HepG2 (cell line): ENCODE measurements around the gene MNT. TPM values are rescaled to one million over a fixed set of nuclear protein-coding genes. Genes with fewer than 3 reads are reported as not detected.

Experiments
- BRD4 ChIP-seq: sonication (generic); formaldehyde crosslinking; IDR thresholded peaks from 2 replicates; pipeline ENCODE4 v1.4.0; 2020; ENCODE audit warnings: missing genetic modification reagents
- CSRNP1 ChIP-seq: sonication (generic); formaldehyde crosslinking; IDR thresholded peaks from 2 replicates; pipeline ENCODE4 v1.8.1; 2023; ENCODE audit warnings: mild to moderate bottlenecking, missing genetic modification reagents
- FOXA3 ChIP-seq: IDR thresholded peaks from 2 replicates; pipeline ENCODE4 v1.6.1; 2016; ENCODE audit warnings: missing genetic modification reagents, missing compliant biosample characterization
- GABPB1 ChIP-seq: IDR thresholded peaks from 2 replicates; pipeline ENCODE4 v1.6.1; 2016; ENCODE audit warnings: mild to moderate bottlenecking, missing genetic modification reagents, moderate library complexity, missing compliant biosample characterization
- HOXA5 ChIP-seq: sonication (generic); formaldehyde crosslinking; IDR thresholded peaks from 2 replicates; pipeline ENCODE4 v1.4.0; 2020; ENCODE audit warnings: missing genetic modification reagents
- MNT ChIP-seq: fragments of 450-650 bp; IDR thresholded peaks from 2 replicates; pipeline ENCODE4 v1.6.1; 2016
- NCOA2 ChIP-seq: sonication (generic); formaldehyde crosslinking; IDR thresholded peaks from 2 replicates; pipeline ENCODE4 v1.8.0; 2022; ENCODE audit warnings: inconsistent platforms
- POGK ChIP-seq: sonication (generic); formaldehyde crosslinking; conservative IDR thresholded peaks from 2 replicates; pipeline ENCODE4 v1.8.0; 2022; ENCODE audit warnings: mild to moderate bottlenecking, moderate library complexity, missing genetic modification reagents
- TAF1 ChIP-seq: sonication (generic); formaldehyde crosslinking; IDR thresholded peaks from 2 replicates; pipeline ENCODE4 v1.4.0; 2020; ENCODE audit warnings: missing genetic modification reagents
- TP53 ChIP-seq: sonication (generic); formaldehyde crosslinking; conservative IDR thresholded peaks from 2 replicates; pipeline ENCODE4 v1.4.0; 2020; ENCODE audit warnings: missing genetic modification reagents
- ZBTB20 ChIP-seq: sonication (generic); formaldehyde crosslinking; IDR thresholded peaks from 2 replicates; pipeline ENCODE4 v1.8.1; 2023; ENCODE audit warnings: missing genetic modification reagents, low read depth, mild to moderate bottlenecking, borderline replicate concordance
- ZKSCAN8 ChIP-seq: IDR thresholded peaks from 2 replicates; pipeline ENCODE4 v1.6.1; 2016; ENCODE audit warnings: borderline replicate concordance, missing genetic modification reagents, missing compliant biosample characterization
- ZNF207 ChIP-seq: fragments of 450-650 bp; IDR thresholded peaks from 2 replicates; pipeline ENCODE4 v1.6.1; 2016; ENCODE audit warnings: antibody characterized with exemption, borderline replicate concordance
- ZNF251 ChIP-seq: sonication (generic); formaldehyde crosslinking; IDR thresholded peaks from 2 replicates; pipeline ENCODE4 v1.9.0; 2021; ENCODE audit warnings: mild to moderate bottlenecking, missing genetic modification reagents
- ZNF451 ChIP-seq: sonication (generic); formaldehyde crosslinking; IDR thresholded peaks from 2 replicates; pipeline ENCODE4 v1.5.0; 2020; ENCODE audit warnings: mild to moderate bottlenecking, missing genetic modification reagents
- polyA plus RNA-seq, 8 experiments: library from polyadenylated mRNA; depleted of rRNA in 3 of 8; stranded (reverse) in 7 of 8; unstranded in 1 of 8; fragments of >200 nt; fragmentation: Illumina TruSeq in 4 of 8; extraction: Trizol in 4 of 8; gene quantifications; 2 replicates each; pipeline versions ENCODE4 v1.2.1 to v1.2.3, GENCODE V29; 2011 to 2016; ENCODE audit warnings: low read depth in 4 of 8, missing spikeins in 1 of 8, mixed read lengths in 1 of 8; ENCODE audit not compliant: insufficient read depth in 1 of 8
- total RNA-seq, 5 experiments: library from RNA; depleted of rRNA; stranded (reverse); fragments of >200 nt; fragmentation: Illumina TruSeq; extraction: Trizol; gene quantifications; 2 replicates each; pipeline ENCODE4 v1.2.3, GENCODE V29; 2016; ENCODE audit warnings: low read depth in 1 of 5
- TF ChIP-seq, protein P1 (sequence below): sonication (generic); formaldehyde crosslinking; IDR thresholded peaks from 2 replicates; pipeline ENCODE4 v1.4.0; 2020; ENCODE audit warnings: missing genetic modification reagents, borderline replicate concordance
- TF ChIP-seq, protein P2 (sequence below): sonication (generic); formaldehyde crosslinking; IDR thresholded peaks from 2 replicates; pipeline ENCODE4 v1.8.1; 2023; ENCODE audit warnings: mild to moderate bottlenecking, moderate library complexity, missing genetic modification reagents
- TF ChIP-seq, protein P3 (sequence below): sonication (generic); formaldehyde crosslinking; IDR thresholded peaks from 2 replicates; pipeline ENCODE4 v1.4.0; 2020; ENCODE audit warnings: missing genetic modification reagents
- TF ChIP-seq, protein P4 (sequence below): IDR thresholded peaks from 2 replicates; pipeline ENCODE4 v1.6.1; 2016; ENCODE audit warnings: mild to moderate bottlenecking

The MNT gene
- total and polyA plus RNA-seq, 2 of the 13 experiments (the other 11 are each of a cell fraction or from before 2014, with no cell fraction given) = 2.1 to 3.5 TPM

DNA sequence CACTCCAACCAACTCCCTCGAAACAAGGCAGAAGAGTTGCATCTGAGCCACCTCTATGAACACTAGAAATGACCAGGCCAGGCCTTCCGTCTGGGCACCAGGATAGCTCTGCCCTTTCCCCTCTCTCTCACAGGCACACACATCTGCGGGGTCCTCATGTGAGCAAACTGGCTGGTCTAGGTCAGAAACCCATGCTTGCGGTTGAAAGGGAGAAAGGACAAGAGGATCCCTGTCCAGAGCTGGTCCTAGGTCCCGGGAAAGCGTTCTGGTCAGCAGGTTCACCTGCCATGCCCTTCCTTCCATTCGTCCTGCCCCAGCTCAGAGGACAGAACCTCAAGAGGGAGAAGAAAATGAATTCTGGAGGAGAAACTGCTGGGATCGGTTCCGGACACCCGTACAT lies 2.7 kb downstream of the MNT start (continued):
- TF ChIP-seq POGK (CRISPR knock-in tag) (0 out of 2 replicates have a peak, but pooled peaks have one; percentile 23), GABPB1 (CRISPR knock-in tag) (no peak), ZNF207 (no peak), TP53 (CRISPR knock-in tag) (no peak), CSRNP1 (CRISPR knock-in tag) (no peak), FOXA3 (CRISPR knock-in tag) (no peak), ZBTB20 (CRISPR knock-in tag) (no peak), HOXA5 (CRISPR knock-in tag) (no peak), ZKSCAN8 (CRISPR knock-in tag) (no peak), MNT (no peak), BRD4 (CRISPR knock-in tag) (no peak), ZNF451 (CRISPR knock-in tag) (no peak), NCOA2 (CRISPR knock-in tag) (0 out of 2 replicates have a peak, but pooled peaks have one; percentile 16), ZNF251 (CRISPR knock-in tag) (no peak), TAF1 (CRISPR knock-in tag) (0 out of 2 replicates have a peak, but pooled peaks have one; percentile 10)
- TF ChIP-seq, protein P1, sequence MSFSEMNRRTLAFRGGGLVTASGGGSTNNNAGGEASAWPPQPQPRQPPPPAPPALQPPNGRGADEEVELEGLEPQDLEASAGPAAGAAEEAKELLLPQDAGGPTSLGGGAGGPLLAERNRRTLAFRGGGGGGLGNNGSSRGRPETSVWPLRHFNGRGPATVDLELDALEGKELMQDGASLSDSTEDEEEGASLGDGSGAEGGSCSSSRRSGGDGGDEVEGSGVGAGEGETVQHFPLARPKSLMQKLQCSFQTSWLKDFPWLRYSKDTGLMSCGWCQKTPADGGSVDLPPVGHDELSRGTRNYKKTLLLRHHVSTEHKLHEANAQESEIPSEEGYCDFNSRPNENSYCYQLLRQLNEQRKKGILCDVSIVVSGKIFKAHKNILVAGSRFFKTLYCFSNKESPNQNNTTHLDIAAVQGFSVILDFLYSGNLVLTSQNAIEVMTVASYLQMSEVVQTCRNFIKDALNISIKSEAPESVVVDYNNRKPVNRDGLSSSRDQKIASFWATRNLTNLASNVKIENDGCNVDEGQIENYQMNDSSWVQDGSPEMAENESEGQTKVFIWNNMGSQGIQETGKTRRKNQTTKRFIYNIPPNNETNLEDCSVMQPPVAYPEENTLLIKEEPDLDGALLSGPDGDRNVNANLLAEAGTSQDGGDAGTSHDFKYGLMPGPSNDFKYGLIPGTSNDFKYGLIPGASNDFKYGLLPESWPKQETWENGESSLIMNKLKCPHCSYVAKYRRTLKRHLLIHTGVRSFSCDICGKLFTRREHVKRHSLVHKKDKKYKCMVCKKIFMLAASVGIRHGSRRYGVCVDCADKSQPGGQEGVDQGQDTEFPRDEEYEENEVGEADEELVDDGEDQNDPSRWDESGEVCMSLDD (CRISPR knock-in tag) = no peak
- TF ChIP-seq, protein P2, sequence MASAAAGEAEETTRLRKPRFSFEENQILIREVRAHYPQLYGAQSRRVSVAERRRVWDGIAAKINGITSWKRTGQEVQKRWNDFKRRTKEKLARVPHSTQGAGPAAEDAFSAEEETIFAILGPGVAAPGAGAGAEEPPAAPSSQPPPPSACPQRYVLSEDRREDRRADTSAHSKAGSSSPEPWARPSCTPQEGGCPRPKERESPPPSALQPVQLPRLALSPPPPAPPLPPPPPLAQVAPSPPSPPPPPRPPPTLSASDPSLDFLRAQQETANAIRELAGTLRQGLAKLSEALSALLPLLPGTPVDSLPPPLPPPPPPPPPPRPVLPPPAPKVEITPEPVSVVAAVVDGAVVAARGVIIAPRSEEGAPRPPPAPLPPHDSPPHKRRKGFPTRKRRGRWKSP (CRISPR knock-in tag) = no peak
- TF ChIP-seq, protein P3, sequence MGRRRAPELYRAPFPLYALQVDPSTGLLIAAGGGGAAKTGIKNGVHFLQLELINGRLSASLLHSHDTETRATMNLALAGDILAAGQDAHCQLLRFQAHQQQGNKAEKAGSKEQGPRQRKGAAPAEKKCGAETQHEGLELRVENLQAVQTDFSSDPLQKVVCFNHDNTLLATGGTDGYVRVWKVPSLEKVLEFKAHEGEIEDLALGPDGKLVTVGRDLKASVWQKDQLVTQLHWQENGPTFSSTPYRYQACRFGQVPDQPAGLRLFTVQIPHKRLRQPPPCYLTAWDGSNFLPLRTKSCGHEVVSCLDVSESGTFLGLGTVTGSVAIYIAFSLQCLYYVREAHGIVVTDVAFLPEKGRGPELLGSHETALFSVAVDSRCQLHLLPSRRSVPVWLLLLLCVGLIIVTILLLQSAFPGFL (CRISPR knock-in tag) = no peak
- TF ChIP-seq, protein P4, sequence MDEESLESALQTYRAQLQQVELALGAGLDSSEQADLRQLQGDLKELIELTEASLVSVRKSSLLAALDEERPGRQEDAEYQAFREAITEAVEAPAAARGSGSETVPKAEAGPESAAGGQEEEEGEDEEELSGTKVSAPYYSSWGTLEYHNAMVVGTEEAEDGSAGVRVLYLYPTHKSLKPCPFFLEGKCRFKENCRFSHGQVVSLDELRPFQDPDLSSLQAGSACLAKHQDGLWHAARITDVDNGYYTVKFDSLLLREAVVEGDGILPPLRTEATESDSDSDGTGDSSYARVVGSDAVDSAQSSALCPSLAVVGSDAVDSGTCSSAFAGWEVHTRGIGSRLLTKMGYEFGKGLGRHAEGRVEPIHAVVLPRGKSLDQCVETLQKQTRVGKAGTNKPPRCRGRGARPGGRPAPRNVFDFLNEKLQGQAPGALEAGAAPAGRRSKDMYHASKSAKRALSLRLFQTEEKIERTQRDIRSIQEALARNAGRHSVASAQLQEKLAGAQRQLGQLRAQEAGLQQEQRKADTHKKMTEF (CRISPR knock-in tag) = no peak
